Stimulated activated CD8-positive, alpha-beta memory T cell treated with anti-CD3 and anti-CD28 coated beads, Interleukin-7, amount 100 ng/mL, for 48 hours (primary cell): ENCODE data around the gene NOG.
A peak's percentile ranks its signal among the peaks of the same experiment; 100 is the strongest.

ENCODE experiments used
- DNase-seq, 2 donors: peaks; one replicate each; pipeline ENCODE4 v3.0.0-alpha.2; 2020; ENCODE audit warnings: low read depth in 1 of 2; ENCODE audit errors: extremely low read depth in 1 of 2

NOG gene

GRCh38 chr17:56635641-56636040 is 42.1 kb downstream of the NOG start:
- DNase-seq, result peak in 1 of 2 donors; percentile 11

- DNase-seq, result no peak
Measured at GRCh38 chr17:56636265-56636664, 42.8 kb downstream of the NOG start.

GRCh38 chr17:56637254-56637653 is 43.8 kb downstream of the NOG start:
- no peak for DNase-seq

- DNase-seq, result no peak
Measured at GRCh38 chr17:56638591-56639051, 45.1 kb downstream of the NOG start.

GRCh38 chr17:56639517-56639916 is 46.0 kb downstream of the NOG start:
- no peak for DNase-seq

GRCh38 chr17:56640116-56640515 is 46.6 kb downstream of the NOG start:
- no peak for DNase-seq

- no peak for DNase-seq
Measured at GRCh38 chr17:56641373-56641772, 47.9 kb downstream of the NOG start.

- DNase-seq, result no peak
Measured at GRCh38 chr17:56641894-56642293, 48.4 kb downstream of the NOG start.

GRCh38 chr17:56642424-56642823 is 48.9 kb downstream of the NOG start:
- no peak for DNase-seq
